GM12878 (cell line): ENCODE results near the gene PAPLN. TPM values are rescaled to one million over a fixed set of nuclear protein-coding genes. Genes with fewer than 3 reads are reported as not detected.

Experiments used
- ATAC-seq: fragments of 200-7000 bp; cut with Tn5 transposase; 3 replicates; pipeline ENCODE4 v1.9.1; 2020; ENCODE audit warnings: mild to moderate bottlenecking, moderate library complexity
- BruUV-seq: library from RNA; stranded (reverse); fragments of 400-500 nt; replicated peaks from 2 replicates; lab custom pipeline; 2021; lab: Mats Ljungman, UMichigan
- CTCF ChIA-PET: fragments of 300-600 bp; sonication (Branson Sonifier 250); formaldehyde crosslinking; extraction: SDS; loops from one replicate; lab custom pipeline; 2021; ENCODE audit warnings: inconsistent platforms; lab: Yijun Ruan, JAX
- POLR2A ChIA-PET: fragments of 350-600 bp; formaldehyde crosslinking; extraction: SDS; loops from one replicate; lab custom pipeline; 2021; ENCODE audit warnings: inconsistent platforms; lab: Charles Lee
- RAD21 ChIA-PET: fragments of 300-600 bp; sonication (Branson Sonifier 250); formaldehyde crosslinking; loops from one replicate; lab custom pipeline; 2023; ENCODE audit warnings: antibody characterized with exemption; ENCODE audit not compliant: unreplicated experiment; lab: Charles Lee
- SMC1A ChIA-PET: fragments of 300-600 bp; sonication (Branson Sonifier 250); formaldehyde crosslinking; loops from one replicate; lab custom pipeline; 2023; ENCODE audit not compliant: unreplicated experiment, uncharacterized antibody; lab: Charles Lee
- DNase-seq: peaks from one replicate; pipeline ENCODE4 v3.0.0-alpha.2; 2011; ENCODE audit warnings: low read depth, low spot score
- FAIRE-seq: peaks from 3 replicates; lab custom pipeline; 2011; peaks lifted over from hg19 to GRCh38; lab: Jason Lieb, UNC
- H2AFZ ChIP-seq: 2 replicates; pipeline ENCODE4 v1.6.0; 2011; ENCODE audit warnings: low read depth, low read length, control low read depth; ENCODE audit not compliant: control insufficient read depth
- H3K27ac ChIP-seq: 2 replicates; pipeline ENCODE4 v1.5.1; 2011; ENCODE audit warnings: control low read depth; ENCODE audit not compliant: control insufficient read depth, insufficient read depth
- H3K27me3 ChIP-seq, 2 experiments: replicated peaks in 1 of 2; 2 replicates each; pipeline versions ENCODE4 v1.6.0 to v1.6.1; 2011; ENCODE audit warnings: low read length in 1 of 2; ENCODE audit not compliant: control insufficient read depth in 2 of 2, insufficient read depth in 2 of 2
- H3K36me3 ChIP-seq, 2 experiments: 2 replicates each; pipeline ENCODE4 v1.5.1; 2011; ENCODE audit warnings: low read length in 1 of 2; ENCODE audit not compliant: control insufficient read depth in 2 of 2, insufficient read depth in 2 of 2
- H3K4me1 ChIP-seq: 2 replicates; pipeline ENCODE4 v1.6.1; 2011; ENCODE audit warnings: mild to moderate bottlenecking, low read length, moderate library complexity, mixed read lengths; ENCODE audit not compliant: control insufficient read depth, insufficient read depth
- H3K4me2 ChIP-seq: 2 replicates; pipeline ENCODE4 v1.6.0; 2011; ENCODE audit warnings: control low read depth; ENCODE audit not compliant: control insufficient read depth, insufficient read depth
- H3K4me3 ChIP-seq: fragments of 200-600 bp; sonication (generic); 2 replicates; pipeline ENCODE4 v1.5.1; 2016
- H3K79me2 ChIP-seq: 2 replicates; pipeline ENCODE4 v1.6.0; 2011; ENCODE audit warnings: low read length; ENCODE audit not compliant: control insufficient read depth, insufficient read depth
- H3K9ac ChIP-seq: 2 replicates; pipeline ENCODE4 v1.8.0; 2011; ENCODE audit warnings: low read length, control low read depth, mixed read lengths; ENCODE audit not compliant: control insufficient read depth, insufficient read depth
- H3K9me3 ChIP-seq: replicated peaks from 3 replicates; pipeline ENCODE4 v1.5.1; 2011; ENCODE audit warnings: mild to moderate bottlenecking, low read length; ENCODE audit not compliant: control insufficient read depth, insufficient read depth
- H4K20me1 ChIP-seq: 2 replicates; pipeline ENCODE4 v1.6.0; 2011; ENCODE audit not compliant: control insufficient read depth, insufficient read depth
- SKIL ChIP-seq: fragments of 450-650 bp; IDR thresholded peaks from 2 replicates; pipeline ENCODE4 v1.6.1; 2017; ENCODE audit warnings: mild to moderate bottlenecking, low read depth, inconsistent platforms; ENCODE audit not compliant: poor library complexity, severe bottlenecking
- SREBF2 ChIP-seq: IDR thresholded peaks from 2 replicates; pipeline ENCODE4 v1.6.1; 2012; ENCODE audit warnings: mild to moderate bottlenecking, low read length
- USF1 ChIP-seq: IDR thresholded peaks from 2 replicates; pipeline ENCODE4 v1.6.1; 2011; ENCODE audit warnings: borderline replicate concordance, low read depth, mild to moderate bottlenecking, moderate library complexity, mixed read lengths, low read length; ENCODE audit not compliant: insufficient read depth; ENCODE audit errors: extremely low read length
- ZNF207 ChIP-seq: fragments of 450-650 bp; IDR thresholded peaks from 2 replicates; pipeline ENCODE4 v1.6.1; 2014; ENCODE audit warnings: antibody characterized with exemption, mild to moderate bottlenecking, borderline replicate concordance
- WGBS: methylation state at CpG from one replicate; pipeline ENCODE4 v1.1.6; 2016; ENCODE audit warnings: low lambda C conversion rate; ENCODE audit not compliant: insufficient replicate concordance, insufficient coverage; ENCODE audit errors: missing lambda C conversion rate; 5-methylcytosine and 5-hydroxymethylcytosine counted together
- in situ Hi-C: fragments of 300-500 bp; cut with MboI; formaldehyde crosslinking; loops from 9 replicates; pipeline ENCODE4 v1.14.3; 2018; ENCODE audit warnings: mixed read lengths
- intact Hi-C: fragments of 100-400 bp; cut with micrococcal nuclease; formaldehyde crosslinking; loops from one replicate; pipeline ENCODE4 v1.14.2; 2022; ENCODE audit not compliant: unreplicated experiment
- polyA plus RNA-seq, 11 experiments: library from polyadenylated mRNA; depleted of rRNA in 4 of 11; unstranded in 6 of 11; stranded (reverse) in 5 of 11; fragments of >200 nt; fragmentation: Nextera tagmentation in 4 of 11; fragmentation: Illumina TruSeq in 1 of 11; extraction: Ambion mirVana in 4 of 11; extraction: Trizol in 1 of 11; gene quantifications; 1 replicate in 1 of 11; 2 replicates in 10 of 11; pipeline versions ENCODE4 v1.2.1 to v1.2.3, GENCODE V29; 2011 to 2016; ENCODE audit warnings: inconsistent platforms in 2 of 11, missing spikeins in 2 of 11, low read depth in 1 of 11
- small RNA-seq: library from RNA; depleted of rRNA; stranded (forward); fragments of <200 nt; gene quantifications from one replicate; pipeline ENCODE3, GENCODE V24; 2014
- total RNA-seq, 4 experiments: library from RNA; depleted of rRNA in 3 of 4; stranded (reverse); fragments of >200 nt in 3 of 4; fragmentation: Illumina TruSeq in 1 of 4; extraction: Trizol in 1 of 4; gene quantifications; 2 replicates each; pipeline versions ENCODE4 v1.2.1 to v1.2.3, GENCODE V29; 2013 to 2021

Gene PAPLN
- total and polyA plus RNA-seq, 10 of the 15 experiments (the other 5 are each of a cell fraction or from before 2014, with no cell fraction given) = 1.8 to 19.8 (median 7.4) TPM

DNA sequence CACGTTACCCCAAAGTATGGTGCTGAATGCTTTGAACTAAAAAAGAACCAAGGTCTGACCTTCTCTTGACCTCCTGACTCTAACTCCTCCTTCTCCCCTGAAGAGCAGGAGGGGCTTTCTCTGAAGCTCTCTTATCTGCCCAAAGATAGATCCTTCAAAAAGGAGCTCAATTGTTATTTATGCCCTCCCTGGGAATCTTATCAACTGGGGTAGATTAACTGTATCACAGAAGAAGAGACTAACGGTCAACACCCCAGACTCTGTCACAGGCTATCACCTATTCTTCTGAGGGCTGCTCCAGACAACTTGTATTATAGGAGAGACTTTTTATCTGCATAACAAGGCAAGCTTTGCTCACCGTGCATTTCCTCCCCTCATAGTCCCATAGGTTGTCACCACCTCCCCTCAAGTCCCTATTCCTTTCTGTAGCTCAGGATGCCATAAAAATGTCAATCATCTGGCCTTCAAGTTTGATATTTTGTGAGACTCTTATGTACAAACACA is 86.6 kb downstream of the PAPLN start:
- no peak overlapping the region for H3K9ac ChIP-seq
- H3K36me3 ChIP-seq = peaks cover 0 to 2% of the 10 kb centered on the region in 2 experiments; a peak in 1 of 4 replicates
- ATAC-seq = peak; percentile 19; the same call in 1 of the 3 replicates
- no peaks in the 10 kb centered on the region for H3K27me3 ChIP-seq
- no peak for TF ChIP-seq SREBF2
- TF ChIP-seq USF1 = no peak
- no peak for TF ChIP-seq SKIL
- no peak for TF ChIP-seq ZNF207
- TF ChIP-seq, all 136 proteins: peak for 0
- intact Hi-C loops = no loop called here
- DNase-seq = no peak
- H3K79me2 ChIP-seq = no peaks in the 10 kb centered on the region
- FAIRE-seq = no peak
- BruUV-seq = no TSS peak
- no peak overlapping the region for H2AFZ ChIP-seq
- 67% methylated on average over 3 of the region's 3 CpGs for WGBS
- SMC1A ChIA-PET = interaction anchor here (0.8 to 3.4 kb wide), 11 partner anchors 10 to 147 kb away, joined by 3 to 11 read pairs (median 5); no protein-coding TSS in a partner anchor
- no peaks in the 10 kb centered on the region for H3K4me1 ChIP-seq
- H3K9me3 ChIP-seq = no peaks in the 10 kb centered on the region
- CTCF ChIA-PET = interaction anchor here (0.8 to 4.4 kb wide), 7 partner anchors 11 to 147 kb away, joined by 3 to 11 read pairs (median 4); no protein-coding TSS in a partner anchor
- RAD21 ChIA-PET = interaction anchor here (0.8 to 1.1 kb wide), 5 partner anchors 23 to 131 kb away, joined by 3 to 5 read pairs (median 3); no protein-coding TSS in a partner anchor
- H3K4me3 ChIP-seq = no peak overlapping the region
- POLR2A ChIA-PET = interaction anchor here (0.6 to 2.6 kb wide), 6 partner anchors 13 to 33 kb away, joined by 3 to 8 read pairs (median 4); no protein-coding TSS in a partner anchor
- no peak overlapping the region for H3K27ac ChIP-seq
- H4K20me1 ChIP-seq = no peaks in the 10 kb centered on the region
- in situ Hi-C loops = no loop called here
- no peak overlapping the region for H3K4me2 ChIP-seq

Small RNA genes lying within 50 kb of the gene (small RNA-seq; reads per million reads assigned to genes)
- gene AC004858.1 (not detected), gene RNU6-419P (not detected)

Other genes starting within 250 kb of the PAPLN start
- 5.5 TPM in 2 replicates for gene ZFYVE1, start 210.4 kb upstream of the PAPLN start, total RNA-seq (2014; rRNA removed)
- 5.2 and 6.6 TPM in 2 replicates for gene ZFYVE1, start 210.4 kb upstream of the PAPLN start, total RNA-seq (2014; rRNA removed; fragmentation: Illumina TruSeq; extraction: Trizol)
- gene ZFYVE1, start 210.4 kb upstream of the PAPLN start, total RNA-seq (2021) = 9.6 and 10.9 TPM in 2 replicates
- gene ZFYVE1, start 210.4 kb upstream of the PAPLN start, polyA plus RNA-seq (2011; rRNA removed) = 8.0 and 13.3 TPM in 2 replicates
- 6.0 and 6.2 TPM in 2 replicates for gene ZFYVE1, start 210.4 kb upstream of the PAPLN start, polyA plus RNA-seq (2014; fragmentation: Illumina TruSeq; extraction: Trizol)
- gene ZFYVE1, start 210.4 kb upstream of the PAPLN start, polyA plus RNA-seq (2014; fragmentation: Nextera tagmentation; extraction: Ambion mirVana) = 1 to 10 TPM; 1.2 to 1.4 TPM
- gene ZFYVE1, start 210.4 kb upstream of the PAPLN start, polyA plus RNA-seq (2014; rRNA removed) = 5.6 and 7.3 TPM in 2 replicates
- 1 to 10 TPM; 7.6 to 8.9 TPM for gene ZFYVE1, start 210.4 kb upstream of the PAPLN start, polyA plus RNA-seq (2016; fragmentation: Nextera tagmentation; extraction: Ambion mirVana)
- gene RBM25, start 179.0 kb upstream of the PAPLN start, total RNA-seq (2014; rRNA removed) = 43.4 and 46.0 TPM in 2 replicates
- gene RBM25, start 179.0 kb upstream of the PAPLN start, total RNA-seq (2014; rRNA removed; fragmentation: Illumina TruSeq; extraction: Trizol) = 70.2 and 74.2 TPM in 2 replicates
- 78.3 and 84.6 TPM in 2 replicates for gene RBM25, start 179.0 kb upstream of the PAPLN start, total RNA-seq (2021)
- gene RBM25, start 179.0 kb upstream of the PAPLN start, polyA plus RNA-seq (2011; rRNA removed) = 77.9 and 126 TPM in 2 replicates
- 125 and 156 TPM in 2 replicates for gene RBM25, start 179.0 kb upstream of the PAPLN start, polyA plus RNA-seq (2014; fragmentation: Illumina TruSeq; extraction: Trizol)
- 10 to 100 TPM; 64.9 to 71.2 TPM for gene RBM25, start 179.0 kb upstream of the PAPLN start, polyA plus RNA-seq (2014; fragmentation: Nextera tagmentation; extraction: Ambion mirVana)
- gene RBM25, start 179.0 kb upstream of the PAPLN start, polyA plus RNA-seq (2014; rRNA removed) = 56.6 and 61.5 TPM in 2 replicates
- 10 to 100 TPM; 74.0 to 77.4 TPM for gene RBM25, start 179.0 kb upstream of the PAPLN start, polyA plus RNA-seq (2016; fragmentation: Nextera tagmentation; extraction: Ambion mirVana)
- 21.5 and 27.2 TPM in 2 replicates for gene PSEN1, start 101.0 kb upstream of the PAPLN start, total RNA-seq (2014; rRNA removed)
- gene PSEN1, start 101.0 kb upstream of the PAPLN start, total RNA-seq (2014; rRNA removed; fragmentation: Illumina TruSeq; extraction: Trizol) = 21.9 and 22.0 TPM in 2 replicates
- gene PSEN1, start 101.0 kb upstream of the PAPLN start, total RNA-seq (2021) = 27.5 and 28.3 TPM in 2 replicates
- 17.9 and 19.2 TPM in 2 replicates for gene PSEN1, start 101.0 kb upstream of the PAPLN start, polyA plus RNA-seq (2011; rRNA removed)
- 32.3 and 37.3 TPM in 2 replicates for gene PSEN1, start 101.0 kb upstream of the PAPLN start, polyA plus RNA-seq (2014; fragmentation: Illumina TruSeq; extraction: Trizol)
- 10 to 100 TPM in 1 of 2 experiments, 1 to 10 TPM in 1; 8.9 to 10.1 TPM for gene PSEN1, start 101.0 kb upstream of the PAPLN start, polyA plus RNA-seq (2014; fragmentation: Nextera tagmentation; extraction: Ambion mirVana)
- gene PSEN1, start 101.0 kb upstream of the PAPLN start, polyA plus RNA-seq (2014; rRNA removed) = 15.4 and 17.5 TPM in 2 replicates
- 10 to 100 TPM; 28.7 to 31.5 TPM for gene PSEN1, start 101.0 kb upstream of the PAPLN start, polyA plus RNA-seq (2016; fragmentation: Nextera tagmentation; extraction: Ambion mirVana)
- 28.2 and 31.0 TPM in 2 replicates for gene NUMB, start 221.0 kb downstream of the PAPLN start, total RNA-seq (2014; rRNA removed)
- gene NUMB, start 221.0 kb downstream of the PAPLN start, total RNA-seq (2014; rRNA removed; fragmentation: Illumina TruSeq; extraction: Trizol) = 22.0 and 23.7 TPM in 2 replicates
- 49.7 and 57.4 TPM in 2 replicates for gene NUMB, start 221.0 kb downstream of the PAPLN start, total RNA-seq (2021)
- gene NUMB, start 221.0 kb downstream of the PAPLN start, polyA plus RNA-seq (2011; rRNA removed) = 96.5 and 147 TPM in 2 replicates
- gene NUMB, start 221.0 kb downstream of the PAPLN start, polyA plus RNA-seq (2014; fragmentation: Illumina TruSeq; extraction: Trizol) = 56.3 and 59.5 TPM in 2 replicates
- 10 to 100 TPM; 29.8 to 30.9 TPM for gene NUMB, start 221.0 kb downstream of the PAPLN start, polyA plus RNA-seq (2014; fragmentation: Nextera tagmentation; extraction: Ambion mirVana)
- 37.5 and 43.5 TPM in 2 replicates for gene NUMB, start 221.0 kb downstream of the PAPLN start, polyA plus RNA-seq (2014; rRNA removed)
- gene NUMB, start 221.0 kb downstream of the PAPLN start, polyA plus RNA-seq (2016; fragmentation: Nextera tagmentation; extraction: Ambion mirVana) = 10 to 100 TPM; 54.3 to 54.5 TPM